Bone marrow (tissue), 2 donors: ENCODE results near the gene HSPA1L.

Source experiments
- DNase-seq, 2 donors: peaks; one replicate each; lab custom pipeline; 2025; lab: John Stamatoyannopoulos, UW

Gene HSPA1L

GRCh38 chr6:31764198-31764597 lies 50.9 kb downstream of the HSPA1L start:
- DNase-seq: no peak

GRCh38 chr6:31763619-31763940 lies 51.5 kb downstream of the HSPA1L start:
- no peak for DNase-seq

- no peak for DNase-seq
Observed at GRCh38 chr6:31762878-31763618, 52.0 kb downstream of the HSPA1L start.

- DNase-seq: no peak
Observed at GRCh38 chr6:31762356-31762755, 52.7 kb downstream of the HSPA1L start, which contains the start of gene SAPCD1. SAPCD1 (plus strand) TSS chr6:31762656; CDS start chr6:31763055, 399 bp downstream.

GRCh38 chr6:31761343-31761742 lies 53.7 kb downstream of the HSPA1L start:
- DNase-seq: no peak

- no peak for DNase-seq
Observed at GRCh38 chr6:31760790-31761189, 54.3 kb downstream of the HSPA1L start.
